Stimulated activated CD8-positive, alpha-beta memory T cell treated with anti-CD3 and anti-CD28 coated beads, Interleukin-4, amount 100 ng/mL, for 1 hour (primary cell): ENCODE data around the gene C11orf21.
A peak's percentile ranks its signal among the peaks of the same experiment; 100 is the strongest.

ENCODE experiments used
- DNase-seq, 2 donors: peaks; one replicate each; pipeline ENCODE4 v3.0.0-alpha.2; 2020; ENCODE audit warnings: low read depth in 2 of 2, low spot score in 1 of 2

C11orf21 gene

DNA sequence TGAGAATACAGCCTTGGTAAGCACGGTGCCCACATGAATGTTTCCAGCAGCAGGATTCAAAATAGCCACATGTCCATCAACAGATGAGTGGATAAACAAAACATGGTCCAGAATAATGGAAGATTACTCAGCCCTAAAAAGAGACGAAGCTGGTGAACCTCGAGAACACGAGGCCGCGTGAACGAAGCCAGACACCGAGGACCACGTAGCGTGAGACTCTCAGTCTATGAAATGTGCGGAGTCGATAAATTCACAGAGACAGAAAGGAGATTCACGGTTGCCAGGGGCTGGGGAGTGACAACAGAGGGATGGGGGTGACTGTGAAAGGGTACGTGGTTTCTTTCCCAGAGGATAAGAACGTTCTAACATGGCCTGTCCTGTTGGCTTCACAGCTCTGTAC is 28.4 kb downstream of the C11orf21 start:
- no peak for DNase-seq

DNA sequence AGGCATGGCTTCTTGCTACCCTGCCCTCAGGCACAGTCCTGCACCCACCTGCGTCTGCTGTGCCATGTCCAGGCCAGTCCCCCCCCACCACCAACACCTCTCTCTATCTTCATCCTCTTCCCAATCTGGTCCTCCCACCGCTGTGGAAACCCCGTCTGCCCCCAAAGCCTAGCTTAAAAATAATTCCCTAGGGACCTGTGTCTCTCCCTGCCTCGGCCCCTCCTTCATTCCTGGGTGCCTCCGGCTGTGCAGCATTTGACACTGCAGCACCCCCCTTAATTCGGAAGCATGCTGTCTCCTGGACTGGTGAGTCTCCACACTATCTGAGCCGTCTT is 28.8 kb downstream of the C11orf21 start:
- DNase-seq: no peak

DNA sequence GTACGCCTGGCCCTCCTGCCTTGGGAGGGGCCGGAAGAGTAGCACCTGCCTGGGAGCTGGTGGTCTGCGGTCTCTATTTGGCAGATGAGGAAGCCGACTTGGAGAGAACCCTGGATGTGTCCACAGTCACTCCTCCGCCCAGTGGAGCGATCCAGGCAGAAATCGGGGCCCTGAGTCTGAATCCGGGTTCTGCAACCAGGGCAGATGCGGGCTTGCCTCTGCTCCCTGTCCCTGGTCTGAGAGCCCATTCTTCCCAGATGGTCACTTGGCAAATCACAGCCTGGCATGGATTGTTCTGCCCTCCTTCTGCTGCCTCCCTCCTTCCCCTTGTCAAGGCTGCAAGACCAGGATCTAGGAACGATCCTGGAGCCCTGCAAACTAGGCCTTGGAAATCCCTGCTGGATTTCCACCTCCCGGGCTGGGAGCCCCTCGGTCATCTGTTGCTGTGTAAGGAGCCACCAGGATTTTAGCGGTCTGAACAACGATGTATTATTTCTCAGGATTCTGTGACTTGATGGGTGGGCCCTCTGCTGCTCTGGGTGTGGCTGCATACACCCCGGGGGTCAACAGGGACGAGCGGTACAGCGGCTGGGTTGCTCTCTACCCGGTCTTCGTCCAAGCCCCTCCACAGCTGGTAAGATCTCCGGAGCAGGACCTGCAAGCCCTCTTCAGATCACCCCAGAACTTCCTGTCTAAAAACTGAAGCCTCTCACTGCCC is 29.3 kb downstream of the C11orf21 start:
- no peak for DNase-seq

DNA sequence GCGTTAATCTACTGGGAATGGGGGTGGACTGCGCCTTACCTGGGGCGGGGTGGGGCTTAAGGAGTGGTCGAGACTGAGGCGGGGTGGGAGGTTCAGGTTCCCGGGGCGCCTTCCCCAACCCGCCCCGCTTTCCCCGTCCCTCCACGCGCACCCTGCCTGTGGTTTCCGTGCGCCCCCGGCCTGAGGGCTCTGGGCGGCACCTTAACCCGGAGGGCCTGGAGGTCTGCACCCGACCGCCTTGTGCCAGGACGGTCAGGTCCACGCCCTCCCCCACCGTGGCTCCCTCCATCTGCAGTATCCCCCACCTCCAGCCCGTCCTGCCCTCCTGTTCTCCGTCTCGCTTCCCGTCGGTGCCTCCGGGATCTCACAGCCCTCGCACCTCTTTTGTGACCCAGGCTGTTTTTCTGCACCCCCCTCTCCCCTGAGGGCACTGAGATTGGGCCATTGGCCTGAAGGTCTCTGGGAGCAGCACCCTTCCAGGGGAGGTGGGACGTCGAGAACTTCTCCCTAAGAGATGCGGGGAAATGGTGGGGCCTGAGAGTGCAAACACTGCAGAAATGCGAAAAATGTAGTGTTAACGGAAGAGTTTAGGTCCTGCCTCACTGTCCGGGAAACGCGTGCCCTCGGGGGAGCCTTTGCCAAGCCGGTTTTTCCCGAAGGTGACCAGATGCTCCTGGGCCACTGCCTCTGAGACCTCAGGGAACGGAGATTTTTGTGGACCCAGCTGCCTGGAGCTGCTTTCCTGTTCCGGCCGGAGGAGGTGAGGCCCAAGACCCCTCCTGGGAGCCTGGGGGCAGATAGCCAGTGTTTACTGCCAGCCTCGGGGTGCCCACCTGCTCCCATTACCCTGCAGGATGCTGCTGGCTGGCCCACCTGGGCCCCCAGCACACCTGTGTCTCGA is 30.1 kb downstream of the C11orf21 start:
- no peak for DNase-seq

GRCh38 chr11:2271077-2271326 is 30.7 kb downstream of the C11orf21 start:
- peak in 1 of 2 donors; percentile 20 for DNase-seq

- DNase-seq: no peak
Measured at GRCh38 chr11:2270322-2271076, 31.2 kb downstream of the C11orf21 start, which contains the start of gene ASCL2. Gene ASCL2, minus strand, starts transcription at chr11:2270588. Its CDS starts 256 bp downstream, at chr11:2270332.

- DNase-seq: no peak
Measured at GRCh38 chr11:2269601-2270321, 32.0 kb downstream of the C11orf21 start.

DNA sequence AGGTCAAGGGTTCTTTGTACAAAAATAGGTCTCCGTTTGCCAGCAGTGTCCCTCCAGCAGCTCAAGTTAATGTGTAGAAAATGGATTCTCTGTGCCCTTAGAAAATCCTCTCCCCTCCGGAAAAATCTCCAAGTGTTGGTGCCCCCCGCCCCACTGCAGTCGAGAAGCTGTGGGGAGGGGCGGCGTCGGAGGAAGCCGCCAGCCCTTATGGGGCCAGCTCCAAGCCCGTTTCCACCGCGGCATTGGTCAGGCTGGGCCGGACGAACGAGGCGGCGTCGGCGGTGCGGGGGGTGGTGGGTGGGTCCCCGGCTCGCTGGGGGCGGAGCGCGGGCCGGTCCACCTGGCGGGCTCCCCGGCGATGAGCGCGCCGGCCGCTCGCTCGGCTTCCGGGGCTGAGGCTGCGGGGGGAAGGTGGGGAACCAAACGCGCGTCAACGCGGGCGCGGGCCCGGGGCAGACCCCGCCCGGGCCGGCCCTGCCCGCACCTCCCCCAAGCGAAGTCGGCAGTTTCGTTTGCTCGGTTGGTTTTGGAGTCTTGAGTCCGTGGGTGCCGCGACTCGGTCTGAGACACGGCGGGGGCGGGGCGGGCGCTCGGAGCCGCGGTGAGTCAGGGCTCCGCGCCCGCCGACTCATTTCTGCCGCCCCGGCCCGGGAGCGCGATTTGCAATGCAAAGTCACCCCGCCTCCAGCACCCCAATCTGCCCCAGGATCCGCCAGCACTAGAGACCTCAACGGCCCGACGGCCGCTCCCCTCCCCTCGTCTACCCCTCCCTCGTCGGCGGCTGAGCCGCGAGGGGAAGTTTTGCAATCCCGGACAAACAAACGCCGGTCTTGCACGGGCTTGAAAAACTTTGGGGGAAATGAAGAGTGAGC is 32.8 kb downstream of the C11orf21 start:
- peak in 1 of 2 donors; percentile 35 for DNase-seq

- DNase-seq: no peak
Measured at GRCh38 chr11:2267851-2268728, 33.6 kb downstream of the C11orf21 start.

DNA sequence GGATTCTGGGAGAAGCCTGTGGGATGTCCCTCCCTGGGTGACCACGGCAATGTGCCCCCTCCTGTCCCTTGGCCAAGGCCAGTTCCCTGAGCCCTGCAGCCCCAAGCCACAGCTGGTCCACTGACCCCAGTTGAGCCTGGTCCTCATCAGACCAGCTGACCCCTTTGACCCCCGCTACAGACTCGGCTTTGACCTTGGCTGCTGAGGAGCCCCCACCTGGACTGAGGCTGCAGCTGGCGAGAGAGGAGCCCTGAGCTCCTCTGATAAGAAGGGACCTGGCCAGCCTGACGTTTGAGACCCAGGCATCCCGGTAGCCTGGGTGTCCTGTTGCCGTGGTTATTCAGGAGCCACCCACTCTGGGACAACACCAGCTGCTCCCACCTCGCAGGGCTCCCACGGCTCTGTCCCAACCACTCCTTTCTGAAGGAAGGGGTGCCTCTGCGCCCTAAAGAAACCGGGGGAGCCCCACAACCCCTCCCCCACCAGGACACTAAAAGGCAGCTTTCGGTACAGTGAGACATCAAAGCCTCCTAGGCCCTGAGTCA is 34.3 kb downstream of the C11orf21 start:
- no peak for DNase-seq

GRCh38 chr11:2266586-2267305 is 35.0 kb downstream of the C11orf21 start:
- no peak for DNase-seq

GRCh38 chr11:2265854-2266585 is 35.7 kb downstream of the C11orf21 start:
- no peak for DNase-seq

- DNase-seq: no peak
Measured at GRCh38 chr11:2265396-2265795, 36.3 kb downstream of the C11orf21 start.

- no peak for DNase-seq
Measured at GRCh38 chr11:2264366-2265053, 37.2 kb downstream of the C11orf21 start.

GRCh38 chr11:2263724-2264360 is 37.9 kb downstream of the C11orf21 start:
- no peak for DNase-seq

DNA sequence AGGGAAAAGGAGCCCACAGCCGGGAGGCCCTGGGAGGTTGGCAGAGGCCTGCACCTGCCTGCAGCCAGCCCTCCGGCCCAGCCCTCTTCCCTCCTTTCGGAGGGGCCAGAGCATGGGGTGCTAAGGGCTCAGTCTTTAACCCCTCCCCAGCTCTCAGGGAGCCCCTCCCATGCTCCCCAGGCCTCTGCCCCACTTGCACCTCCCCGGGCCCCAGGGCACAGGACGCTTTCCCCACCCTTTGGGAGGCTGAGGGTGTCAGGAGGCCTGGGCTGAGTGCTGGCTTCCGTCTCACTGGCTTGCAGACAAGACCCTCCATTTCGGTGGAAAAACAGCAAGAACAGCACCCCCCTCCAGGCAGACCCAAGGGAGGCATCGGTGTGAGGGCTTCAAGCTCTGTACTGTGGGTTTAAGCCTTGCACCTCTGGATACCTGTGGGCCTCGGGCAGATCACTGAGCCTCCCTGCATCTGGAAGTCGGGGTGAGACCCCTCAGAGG is 38.6 kb downstream of the C11orf21 start:
- DNase-seq: no peak
